Brain microvascular endothelial cell (primary cell): ENCODE measurements around the gene SIGLEC1.

Experiments
- DNase-seq: peaks from one replicate; pipeline ENCODE4 v3.0.0-alpha.2; 2020
- H3K27ac ChIP-seq: fragments of 250-450 bp; sonication (Bioruptor Pico); 2 replicates; pipeline ENCODE4 v1.5.1; 2020; ENCODE audit warnings: mild to moderate bottlenecking, moderate library complexity
- H3K27me3 ChIP-seq: fragments of 250-450 bp; sonication (Bioruptor Pico); replicated peaks from 2 replicates; pipeline ENCODE4 v1.5.1; 2020; ENCODE audit warnings: mild to moderate bottlenecking
- H3K36me3 ChIP-seq: fragments of 250-450 bp; sonication (Bioruptor Pico); replicated peaks from 2 replicates; pipeline ENCODE4 v1.5.1; 2020; ENCODE audit warnings: mild to moderate bottlenecking
- H3K4me3 ChIP-seq: 2 replicates; pipeline ENCODE4 v1.5.1; 2011; ENCODE audit warnings: low read depth, mild to moderate bottlenecking, control low read depth, low read length, moderate library complexity
- in situ Hi-C: cut with HindIII; loops from 2 replicates; pipeline ENCODE4 v1.10.0; 2017; ENCODE audit warnings: low sequenced_read_pairs, low pct_ligation_motif_present
- TF ChIP-seq, protein P1 (sequence below): IDR thresholded peaks from 2 replicates; pipeline ENCODE4 v1.5.1; 2011; ENCODE audit warnings: low read depth, mild to moderate bottlenecking, moderate library complexity, low read length, control low read depth, inconsistent platforms; ENCODE audit errors: missing control alignments

Gene SIGLEC1

DNA sequence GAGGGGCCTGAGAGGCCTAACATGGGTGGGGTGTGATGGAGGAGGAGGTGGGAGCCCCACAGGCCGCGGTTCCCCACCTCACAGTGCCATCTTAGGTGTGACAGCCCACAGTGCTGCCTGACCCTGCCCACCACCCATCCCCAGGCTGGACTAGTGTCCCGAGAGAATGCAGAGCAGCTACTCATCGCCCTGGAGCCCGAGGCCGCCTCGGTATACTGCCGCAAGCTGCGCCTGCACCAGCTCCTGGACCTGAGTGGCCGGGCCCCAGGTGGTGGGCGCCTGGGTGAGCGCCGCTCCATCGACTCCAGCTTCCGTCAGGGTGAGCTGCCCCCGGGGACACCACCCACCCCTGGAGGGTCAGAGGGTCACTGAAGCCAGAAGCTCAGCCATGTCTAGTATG is 35.7 kb upstream of the SIGLEC1 start:
- no peak for DNase-seq
- Histone ChIP-seq H3K27ac (no peak overlapping the region), H3K4me3 (no peak overlapping the region), H3K27me3 (no peaks in the 10 kb centered on the region), H3K36me3 (no peaks in the 10 kb centered on the region)
- TF ChIP-seq, protein P1, sequence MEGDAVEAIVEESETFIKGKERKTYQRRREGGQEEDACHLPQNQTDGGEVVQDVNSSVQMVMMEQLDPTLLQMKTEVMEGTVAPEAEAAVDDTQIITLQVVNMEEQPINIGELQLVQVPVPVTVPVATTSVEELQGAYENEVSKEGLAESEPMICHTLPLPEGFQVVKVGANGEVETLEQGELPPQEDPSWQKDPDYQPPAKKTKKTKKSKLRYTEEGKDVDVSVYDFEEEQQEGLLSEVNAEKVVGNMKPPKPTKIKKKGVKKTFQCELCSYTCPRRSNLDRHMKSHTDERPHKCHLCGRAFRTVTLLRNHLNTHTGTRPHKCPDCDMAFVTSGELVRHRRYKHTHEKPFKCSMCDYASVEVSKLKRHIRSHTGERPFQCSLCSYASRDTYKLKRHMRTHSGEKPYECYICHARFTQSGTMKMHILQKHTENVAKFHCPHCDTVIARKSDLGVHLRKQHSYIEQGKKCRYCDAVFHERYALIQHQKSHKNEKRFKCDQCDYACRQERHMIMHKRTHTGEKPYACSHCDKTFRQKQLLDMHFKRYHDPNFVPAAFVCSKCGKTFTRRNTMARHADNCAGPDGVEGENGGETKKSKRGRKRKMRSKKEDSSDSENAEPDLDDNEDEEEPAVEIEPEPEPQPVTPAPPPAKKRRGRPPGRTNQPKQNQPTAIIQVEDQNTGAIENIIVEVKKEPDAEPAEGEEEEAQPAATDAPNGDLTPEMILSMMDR: no peak
- in situ Hi-C loops: no loop called here

DNA sequence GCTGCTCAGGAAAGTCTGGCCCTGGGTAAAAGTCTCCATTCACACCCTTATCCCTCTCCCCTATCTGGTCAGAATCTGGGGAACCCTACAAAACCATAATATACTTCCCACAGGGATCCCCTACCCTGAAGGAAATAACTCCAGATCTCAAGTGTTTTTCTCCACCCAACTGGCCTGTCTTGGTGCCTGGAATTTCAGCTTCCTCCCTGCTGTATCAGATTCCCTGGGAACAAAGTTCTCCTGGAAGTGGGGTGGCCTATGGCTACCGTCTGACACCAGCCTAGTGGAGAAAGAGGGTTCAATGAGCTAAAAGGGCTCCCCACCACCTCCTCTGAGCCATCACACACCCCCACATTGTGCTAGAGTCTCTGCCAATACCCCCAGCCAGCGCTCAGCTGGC is 35.1 kb upstream of the SIGLEC1 start:
- no peaks in the 10 kb centered on the region for H3K36me3 ChIP-seq
- H3K4me3 ChIP-seq: no peak overlapping the region
- H3K27me3 ChIP-seq: no peaks in the 10 kb centered on the region
- TF ChIP-seq, protein P1: no peak
- H3K27ac ChIP-seq: no peak overlapping the region
- in situ Hi-C loops: no loop called here
- no peak for DNase-seq

DNA sequence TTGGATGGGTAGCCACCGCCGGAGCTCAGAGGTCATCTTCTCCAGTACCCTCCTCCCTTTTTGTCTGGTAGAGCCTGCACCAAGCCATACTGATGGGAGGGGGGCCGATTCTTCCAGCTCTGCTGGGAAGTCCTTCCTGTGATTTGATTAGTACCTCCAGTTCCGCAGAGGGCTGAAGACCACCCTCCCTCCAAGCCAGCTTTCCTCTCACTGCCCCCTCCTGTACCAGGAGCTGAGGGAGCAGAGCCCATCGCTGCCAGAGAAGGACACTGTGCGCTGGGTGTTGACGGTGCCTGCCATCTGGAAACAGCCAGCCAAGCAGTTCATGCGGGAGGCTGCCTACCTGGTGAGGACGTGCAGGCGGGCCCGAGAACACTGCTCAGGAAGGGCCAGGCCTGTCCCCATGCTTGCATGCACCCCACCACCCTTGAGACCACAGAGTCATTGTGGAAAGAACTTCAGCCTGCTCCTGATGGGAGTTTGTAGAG is 33.3 kb upstream of the SIGLEC1 start:
- no peak overlapping the region for H3K4me3 ChIP-seq

DNA sequence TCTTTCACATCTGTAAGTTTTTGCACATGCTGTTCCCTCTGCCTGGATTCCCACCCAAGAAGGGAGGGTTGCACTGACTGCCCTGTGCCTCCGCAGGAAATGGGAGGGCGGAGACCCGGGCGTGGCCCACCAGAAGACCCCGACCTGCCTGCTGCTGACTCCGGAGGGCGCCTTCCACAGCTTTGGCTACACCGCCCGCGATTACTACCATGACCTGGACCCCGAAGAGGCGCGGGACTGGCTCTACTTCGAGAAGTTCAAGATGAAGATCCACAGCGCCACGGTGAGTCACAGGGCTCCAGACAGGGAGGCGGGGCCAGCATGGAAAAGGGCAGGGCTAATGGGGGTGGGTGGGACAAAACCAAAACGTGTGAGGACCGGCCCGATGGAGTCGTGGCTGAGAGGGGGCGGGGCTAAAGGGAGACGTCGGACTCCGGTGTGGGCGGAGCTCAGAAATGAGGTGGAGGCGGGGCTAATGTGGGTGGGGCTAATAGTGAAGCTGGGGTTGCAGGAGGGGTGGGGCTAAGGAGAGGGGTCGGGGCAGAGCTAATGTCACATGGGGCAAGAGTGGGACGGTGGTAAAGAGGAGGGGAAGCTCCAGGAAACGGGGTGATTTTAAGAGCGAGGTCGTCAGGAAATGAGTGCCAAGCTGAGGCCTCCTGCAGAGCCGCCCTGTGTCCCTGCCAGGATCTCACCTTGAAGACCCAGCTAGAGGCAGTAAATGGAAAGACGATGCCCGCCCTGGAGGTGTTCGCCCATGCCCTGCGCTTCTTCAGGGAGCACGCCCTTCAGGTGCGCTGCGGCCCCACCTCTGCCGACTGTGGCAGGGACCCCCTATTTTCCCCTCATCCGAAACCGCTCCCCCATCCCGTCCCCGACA is 32.6 kb upstream of the SIGLEC1 start:
- H3K36me3 ChIP-seq: no peaks in the 10 kb centered on the region
- TF ChIP-seq, protein P1: no peak
- H3K4me3 ChIP-seq: peak overlapping the region; percentile 6
- DNase-seq: peak; percentile 13
- H3K27me3 ChIP-seq: no peaks in the 10 kb centered on the region
- in situ Hi-C loops: no loop called here
- no peak overlapping the region for H3K27ac ChIP-seq

More for the DNA sequence above, 33.3 kb upstream of the SIGLEC1 start:
- H3K27me3 ChIP-seq: no peaks in the 10 kb centered on the region
- H3K27ac ChIP-seq: no peak overlapping the region
- in situ Hi-C loops: no loop called here
- no peak for DNase-seq
- H3K36me3 ChIP-seq: no peaks in the 10 kb centered on the region
- TF ChIP-seq, protein P1: no peak

DNA sequence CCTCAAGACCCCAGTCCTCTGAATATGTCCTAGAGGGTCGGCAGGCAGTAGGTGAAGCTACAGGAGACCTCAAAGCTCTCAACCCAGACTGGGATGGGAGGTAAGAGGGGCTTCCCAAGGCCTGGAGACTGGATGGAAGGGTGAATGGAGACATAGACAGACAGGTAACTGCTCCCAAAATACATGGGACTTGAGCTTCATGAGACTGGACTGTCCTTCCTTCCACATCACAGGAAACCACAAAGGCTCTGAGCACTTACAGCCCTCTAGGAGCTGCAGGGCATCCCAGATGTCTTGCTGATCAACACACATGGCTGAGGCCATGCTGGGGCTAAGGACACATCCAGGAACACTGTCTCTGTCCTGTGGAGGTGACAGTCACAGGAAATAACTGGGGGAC is 31.6 kb upstream of the SIGLEC1 start:
- in situ Hi-C loops: no loop called here
- no peak overlapping the region for H3K4me3 ChIP-seq
- H3K36me3 ChIP-seq: no peaks in the 10 kb centered on the region
- DNase-seq: no peak
- TF ChIP-seq, protein P1: no peak
- no peak overlapping the region for H3K27ac ChIP-seq
- no peaks in the 10 kb centered on the region for H3K27me3 ChIP-seq
